HG03108 (cell line): ENCODE measurements around the gene EPS15.
"Not testable (repeated sequence)": the region's sequence is repeated elsewhere in the genome, so short reads cannot be mapped to it uniquely, and the experiment has no call there.

Experiments
- ATAC-seq: cut with Tn5 transposase; IDR thresholded peaks from one replicate; pipeline ENCODE4 v1.9.1; 2021; ENCODE audit warnings: moderate library complexity; ENCODE audit not compliant: unreplicated experiment

The EPS15 gene

GRCh38 chr1:51432146-51432545 is 86.9 kb downstream of the EPS15 start:
- no peak for ATAC-seq

- no peak for ATAC-seq
Measured at GRCh38 chr1:51427438-51427837, 91.6 kb downstream of the EPS15 start.

- ATAC-seq, result no peak
Measured at GRCh38 chr1:51425955-51426354, 93.1 kb downstream of the EPS15 start.

GRCh38 chr1:51425273-51425672 is 93.8 kb downstream of the EPS15 start:
- ATAC-seq, result no peak

GRCh38 chr1:51423073-51423821 is 95.8 kb downstream of the EPS15 start:
- ATAC-seq, result no peak

GRCh38 chr1:51422367-51423072 is 96.5 kb downstream of the EPS15 start:
- no peak for ATAC-seq

GRCh38 chr1:51421964-51422363 is 97.1 kb downstream of the EPS15 start:
- no peak for ATAC-seq

GRCh38 chr1:51420867-51421627 is 98.0 kb downstream of the EPS15 start:
- no peak for ATAC-seq

GRCh38 chr1:51418384-51418959 is 100.6 kb downstream of the EPS15 start:
- no peak for ATAC-seq

GRCh38 chr1:51417496-51418383 is 101.3 kb downstream of the EPS15 start:
- no peak for ATAC-seq

GRCh38 chr1:51416910-51417309 is 102.2 kb downstream of the EPS15 start:
- no peak for ATAC-seq

- no peak for ATAC-seq
Measured at GRCh38 chr1:51415963-51416362, 103.1 kb downstream of the EPS15 start.

GRCh38 chr1:51414811-51415210 is 104.3 kb downstream of the EPS15 start:
- ATAC-seq, result no peak

- not testable (repeated sequence) for ATAC-seq
Measured at GRCh38 chr1:51411820-51412219, 107.2 kb downstream of the EPS15 start.

- no peak for ATAC-seq
Measured at GRCh38 chr1:51410568-51411460, 108.3 kb downstream of the EPS15 start.

- not testable (repeated sequence) for ATAC-seq
Measured at GRCh38 chr1:51409755-51410541, 109.1 kb downstream of the EPS15 start.

- no peak for ATAC-seq
Measured at GRCh38 chr1:51392241-51392640, 126.8 kb downstream of the EPS15 start.

- ATAC-seq, result not testable (repeated sequence)
Measured at GRCh38 chr1:51390641-51391040, 128.4 kb downstream of the EPS15 start.

GRCh38 chr1:51387288-51387687 is 131.8 kb downstream of the EPS15 start:
- not testable (repeated sequence) for ATAC-seq
